HL-60 (cell line): ENCODE data around the gene NRK.

Source experiments
- DNase-seq, 2 experiments: peaks; one replicate each; pipeline ENCODE4 v3.0.0-alpha.2; 2010 to 2020; ENCODE audit warnings: low read depth in 1 of 2, low spot score in 1 of 2
- H3K27ac ChIP-seq: fragments of 250-450 bp; sonication (Bioruptor Pico); replicated peaks from 2 replicates; pipeline ENCODE4 v1.5.1; 2020; ENCODE audit warnings: mild to moderate bottlenecking, moderate library complexity
- H3K27me3 ChIP-seq: fragments of 250-450 bp; sonication (Bioruptor Pico); 2 replicates; pipeline ENCODE4 v1.5.1; 2021; ENCODE audit warnings: mild to moderate bottlenecking, moderate library complexity; ENCODE audit not compliant: insufficient read depth, poor library complexity, severe bottlenecking
- H3K4me3 ChIP-seq: replicated peaks from 2 replicates; pipeline ENCODE4 v1.5.1; 2011; ENCODE audit warnings: mild to moderate bottlenecking, control low read depth, low read length; ENCODE audit not compliant: insufficient read depth
- GABPA ChIP-seq: IDR thresholded peaks from 2 replicates; pipeline ENCODE4 v1.6.1; 2012; ENCODE audit warnings: low read depth
- POLR2AphosphoS5 ChIP-seq: IDR thresholded peaks from 2 replicates; pipeline ENCODE4 v1.6.1; 2012; ENCODE audit warnings: low read depth
- SPI1 ChIP-seq: IDR thresholded peaks from 2 replicates; pipeline ENCODE4 v1.6.1; 2012; ENCODE audit warnings: low read depth, mild to moderate bottlenecking, borderline replicate concordance
- TF ChIP-seq, protein P1 (sequence below): IDR thresholded peaks from one replicate; pipeline ENCODE4 v1.5.1; 2011; ENCODE audit warnings: low read length, control low read depth, inconsistent platforms; ENCODE audit not compliant: insufficient read depth
- TF ChIP-seq, protein P2 (sequence below): IDR thresholded peaks from 2 replicates; pipeline ENCODE4 v1.6.1; 2012; ENCODE audit warnings: low read depth; ENCODE audit not compliant: insufficient replicate concordance

The NRK gene

DNA sequence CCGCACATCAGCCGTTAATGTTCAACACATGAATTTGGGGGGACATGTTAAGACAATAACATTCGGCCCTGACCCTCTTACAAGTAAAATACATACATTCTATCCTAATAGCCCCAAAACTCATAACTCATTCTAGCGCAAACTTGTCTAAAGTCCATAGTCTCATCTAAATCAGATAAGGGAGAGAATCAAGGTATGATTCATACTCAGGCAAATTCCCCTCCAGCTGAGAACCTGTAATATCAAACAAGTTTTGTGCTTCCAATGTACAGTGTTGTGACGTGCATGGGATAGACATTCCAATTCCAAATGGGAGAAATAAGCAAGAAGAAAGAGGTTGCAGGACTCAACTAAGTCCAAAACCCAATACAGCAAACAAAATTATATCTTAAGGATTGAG lies 147.1 kb downstream of the NRK start:
- Histone ChIP-seq H3K27me3 (no peaks in the 10 kb centered on the region), H3K4me3 (no peak overlapping the region), H3K27ac (no peak overlapping the region)
- no peak for TF ChIP-seq POLR2AphosphoS5
- no peak for TF ChIP-seq SPI1
- TF ChIP-seq, protein P1, sequence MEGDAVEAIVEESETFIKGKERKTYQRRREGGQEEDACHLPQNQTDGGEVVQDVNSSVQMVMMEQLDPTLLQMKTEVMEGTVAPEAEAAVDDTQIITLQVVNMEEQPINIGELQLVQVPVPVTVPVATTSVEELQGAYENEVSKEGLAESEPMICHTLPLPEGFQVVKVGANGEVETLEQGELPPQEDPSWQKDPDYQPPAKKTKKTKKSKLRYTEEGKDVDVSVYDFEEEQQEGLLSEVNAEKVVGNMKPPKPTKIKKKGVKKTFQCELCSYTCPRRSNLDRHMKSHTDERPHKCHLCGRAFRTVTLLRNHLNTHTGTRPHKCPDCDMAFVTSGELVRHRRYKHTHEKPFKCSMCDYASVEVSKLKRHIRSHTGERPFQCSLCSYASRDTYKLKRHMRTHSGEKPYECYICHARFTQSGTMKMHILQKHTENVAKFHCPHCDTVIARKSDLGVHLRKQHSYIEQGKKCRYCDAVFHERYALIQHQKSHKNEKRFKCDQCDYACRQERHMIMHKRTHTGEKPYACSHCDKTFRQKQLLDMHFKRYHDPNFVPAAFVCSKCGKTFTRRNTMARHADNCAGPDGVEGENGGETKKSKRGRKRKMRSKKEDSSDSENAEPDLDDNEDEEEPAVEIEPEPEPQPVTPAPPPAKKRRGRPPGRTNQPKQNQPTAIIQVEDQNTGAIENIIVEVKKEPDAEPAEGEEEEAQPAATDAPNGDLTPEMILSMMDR = no peak
- no peak for TF ChIP-seq GABPA
- TF ChIP-seq, protein P2, sequence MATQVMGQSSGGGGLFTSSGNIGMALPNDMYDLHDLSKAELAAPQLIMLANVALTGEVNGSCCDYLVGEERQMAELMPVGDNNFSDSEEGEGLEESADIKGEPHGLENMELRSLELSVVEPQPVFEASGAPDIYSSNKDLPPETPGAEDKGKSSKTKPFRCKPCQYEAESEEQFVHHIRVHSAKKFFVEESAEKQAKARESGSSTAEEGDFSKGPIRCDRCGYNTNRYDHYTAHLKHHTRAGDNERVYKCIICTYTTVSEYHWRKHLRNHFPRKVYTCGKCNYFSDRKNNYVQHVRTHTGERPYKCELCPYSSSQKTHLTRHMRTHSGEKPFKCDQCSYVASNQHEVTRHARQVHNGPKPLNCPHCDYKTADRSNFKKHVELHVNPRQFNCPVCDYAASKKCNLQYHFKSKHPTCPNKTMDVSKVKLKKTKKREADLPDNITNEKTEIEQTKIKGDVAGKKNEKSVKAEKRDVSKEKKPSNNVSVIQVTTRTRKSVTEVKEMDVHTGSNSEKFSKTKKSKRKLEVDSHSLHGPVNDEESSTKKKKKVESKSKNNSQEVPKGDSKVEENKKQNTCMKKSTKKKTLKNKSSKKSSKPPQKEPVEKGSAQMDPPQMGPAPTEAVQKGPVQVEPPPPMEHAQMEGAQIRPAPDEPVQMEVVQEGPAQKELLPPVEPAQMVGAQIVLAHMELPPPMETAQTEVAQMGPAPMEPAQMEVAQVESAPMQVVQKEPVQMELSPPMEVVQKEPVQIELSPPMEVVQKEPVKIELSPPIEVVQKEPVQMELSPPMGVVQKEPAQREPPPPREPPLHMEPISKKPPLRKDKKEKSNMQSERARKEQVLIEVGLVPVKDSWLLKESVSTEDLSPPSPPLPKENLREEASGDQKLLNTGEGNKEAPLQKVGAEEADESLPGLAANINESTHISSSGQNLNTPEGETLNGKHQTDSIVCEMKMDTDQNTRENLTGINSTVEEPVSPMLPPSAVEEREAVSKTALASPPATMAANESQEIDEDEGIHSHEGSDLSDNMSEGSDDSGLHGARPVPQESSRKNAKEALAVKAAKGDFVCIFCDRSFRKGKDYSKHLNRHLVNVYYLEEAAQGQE = no peak
- DNase-seq = no peak

DNA sequence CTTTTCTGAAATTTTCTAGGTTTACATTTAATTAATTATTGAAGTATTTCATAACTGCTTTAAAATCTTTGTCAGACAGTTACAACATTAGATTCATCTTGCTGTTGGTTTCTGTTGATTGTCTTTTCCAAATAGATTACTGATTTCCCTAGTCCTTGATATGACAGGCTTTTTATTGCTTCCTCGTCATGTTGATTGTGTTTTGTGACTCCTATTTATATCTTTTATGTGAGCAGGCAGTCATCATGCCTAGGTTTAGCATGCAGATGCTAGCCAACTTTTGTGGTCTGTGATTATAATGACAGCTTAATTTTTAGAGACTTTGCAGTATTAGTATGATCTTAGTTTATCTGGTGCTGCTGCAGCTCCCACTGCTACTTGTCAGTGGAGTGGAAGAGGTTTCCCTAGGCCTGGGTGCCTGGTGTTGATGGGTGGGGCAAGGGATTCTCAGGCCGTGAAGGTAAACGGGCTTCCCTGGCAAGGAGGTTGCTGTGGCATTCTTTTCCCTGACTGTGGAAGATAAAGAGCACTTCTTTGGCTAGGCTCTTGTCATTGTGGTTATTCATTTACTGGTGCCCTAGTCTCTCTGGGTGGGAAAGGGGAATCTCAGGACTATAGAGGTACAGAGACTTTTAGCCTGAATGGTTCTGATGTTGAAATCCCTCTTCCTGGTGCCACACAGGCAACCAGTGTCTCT lies 150.5 kb downstream of the NRK start:
- Histone ChIP-seq H3K27ac (no peak overlapping the region), H3K27me3 (no peaks in the 10 kb centered on the region), H3K4me3 (no peak overlapping the region)
- DNase-seq = no peak
- TF ChIP-seq, protein P2 = no peak
- TF ChIP-seq POLR2AphosphoS5 (no peak), GABPA (no peak), SPI1 (no peak)
- TF ChIP-seq, protein P1 = no peak

DNA sequence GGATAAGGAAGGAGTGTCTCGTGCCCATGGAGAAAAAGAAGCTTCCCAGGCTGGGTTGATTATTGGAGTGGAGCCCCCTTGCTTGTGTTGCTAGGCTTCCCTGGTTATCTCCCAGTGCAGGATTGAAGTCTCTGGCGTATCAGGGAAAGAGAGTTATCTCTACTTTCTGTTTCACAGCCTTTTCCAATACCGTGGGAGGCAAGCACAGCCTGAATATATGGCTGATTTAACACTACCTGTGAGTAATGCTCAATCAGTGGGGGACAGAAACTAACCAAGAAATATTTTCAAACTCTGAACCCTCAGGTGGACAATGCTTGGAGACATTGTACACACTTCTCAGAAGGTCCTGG lies 151.0 kb downstream of the NRK start:
- no peaks in the 10 kb centered on the region for H3K27me3 ChIP-seq
- no peak overlapping the region for H3K4me3 ChIP-seq
- no peak for DNase-seq
- no peak overlapping the region for H3K27ac ChIP-seq
- TF ChIP-seq, protein P2 = no peak
- TF ChIP-seq SPI1 (no peak), GABPA (no peak), POLR2AphosphoS5 (no peak)
- TF ChIP-seq, protein P1 = no peak
